GM12872 (cell line): ENCODE results near the gene FIGN.

ENCODE experiments used
- TF ChIP-seq, protein P1 (sequence below): IDR thresholded peaks from 3 replicates; pipeline ENCODE4 v1.5.1; 2011; ENCODE audit warnings: low read depth, mild to moderate bottlenecking, low read length, moderate library complexity; ENCODE audit not compliant: insufficient read depth

FIGN gene

DNA sequence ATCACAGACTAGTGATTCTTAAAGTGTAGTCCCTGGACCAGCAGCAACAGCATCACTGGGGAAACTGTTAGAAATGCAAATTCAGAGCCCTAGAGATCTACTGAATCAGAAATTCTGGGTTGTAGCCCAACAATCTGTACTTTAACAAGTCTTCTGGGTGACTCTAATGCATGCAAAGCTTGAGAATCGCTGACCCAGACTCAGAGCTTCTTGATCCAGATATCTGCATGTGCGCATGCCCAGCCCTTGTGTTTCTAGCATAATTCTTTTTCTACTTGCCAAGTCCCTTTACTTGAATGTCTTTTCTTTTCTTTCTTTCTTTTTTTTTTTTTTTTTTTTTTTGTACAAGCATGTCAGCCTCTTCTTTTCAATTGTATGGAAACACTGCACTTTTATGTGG, 60.4 kb downstream of the FIGN start:
- TF ChIP-seq, protein P1, sequence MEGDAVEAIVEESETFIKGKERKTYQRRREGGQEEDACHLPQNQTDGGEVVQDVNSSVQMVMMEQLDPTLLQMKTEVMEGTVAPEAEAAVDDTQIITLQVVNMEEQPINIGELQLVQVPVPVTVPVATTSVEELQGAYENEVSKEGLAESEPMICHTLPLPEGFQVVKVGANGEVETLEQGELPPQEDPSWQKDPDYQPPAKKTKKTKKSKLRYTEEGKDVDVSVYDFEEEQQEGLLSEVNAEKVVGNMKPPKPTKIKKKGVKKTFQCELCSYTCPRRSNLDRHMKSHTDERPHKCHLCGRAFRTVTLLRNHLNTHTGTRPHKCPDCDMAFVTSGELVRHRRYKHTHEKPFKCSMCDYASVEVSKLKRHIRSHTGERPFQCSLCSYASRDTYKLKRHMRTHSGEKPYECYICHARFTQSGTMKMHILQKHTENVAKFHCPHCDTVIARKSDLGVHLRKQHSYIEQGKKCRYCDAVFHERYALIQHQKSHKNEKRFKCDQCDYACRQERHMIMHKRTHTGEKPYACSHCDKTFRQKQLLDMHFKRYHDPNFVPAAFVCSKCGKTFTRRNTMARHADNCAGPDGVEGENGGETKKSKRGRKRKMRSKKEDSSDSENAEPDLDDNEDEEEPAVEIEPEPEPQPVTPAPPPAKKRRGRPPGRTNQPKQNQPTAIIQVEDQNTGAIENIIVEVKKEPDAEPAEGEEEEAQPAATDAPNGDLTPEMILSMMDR, result no peak

DNA sequence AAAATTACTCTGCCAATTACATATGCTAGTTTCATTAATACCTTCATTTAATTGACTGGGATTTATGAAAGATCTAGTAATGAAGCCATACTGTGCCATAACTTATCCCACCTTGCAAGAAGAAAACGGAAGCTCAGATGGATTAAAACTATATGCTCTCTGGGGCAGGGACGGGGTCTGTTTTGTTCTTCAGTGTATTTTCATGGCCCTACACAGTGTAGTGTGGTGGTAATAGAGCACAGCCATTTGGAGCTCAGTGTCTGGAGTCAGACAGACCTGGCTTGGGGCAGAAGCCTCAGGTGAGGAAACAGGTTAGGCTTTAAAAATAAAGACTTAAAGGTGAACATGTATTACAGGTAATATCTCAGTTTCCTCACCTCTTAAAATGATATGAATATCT, 62.3 kb downstream of the FIGN start:
- TF ChIP-seq, protein P1, result no peak

DNA sequence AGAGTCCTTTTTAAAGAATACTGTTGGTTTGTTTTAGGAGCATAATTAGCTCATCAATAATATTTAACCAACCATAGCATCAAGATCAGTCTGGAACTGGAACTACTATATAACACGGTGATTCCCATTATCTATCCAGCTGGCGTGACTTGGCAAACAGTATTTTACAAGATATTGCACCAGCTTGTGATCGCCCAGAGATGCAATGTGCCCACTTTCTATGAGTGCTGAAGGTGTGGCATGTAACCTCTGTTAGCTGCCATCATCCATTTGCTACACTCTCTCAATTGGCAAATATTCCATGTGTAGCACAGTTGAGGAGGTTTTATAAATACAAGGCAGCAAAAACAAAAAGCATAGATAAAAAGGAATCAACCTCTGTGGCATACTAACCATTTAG, 64.9 kb downstream of the FIGN start:
- TF ChIP-seq, protein P1, result no peak

DNA sequence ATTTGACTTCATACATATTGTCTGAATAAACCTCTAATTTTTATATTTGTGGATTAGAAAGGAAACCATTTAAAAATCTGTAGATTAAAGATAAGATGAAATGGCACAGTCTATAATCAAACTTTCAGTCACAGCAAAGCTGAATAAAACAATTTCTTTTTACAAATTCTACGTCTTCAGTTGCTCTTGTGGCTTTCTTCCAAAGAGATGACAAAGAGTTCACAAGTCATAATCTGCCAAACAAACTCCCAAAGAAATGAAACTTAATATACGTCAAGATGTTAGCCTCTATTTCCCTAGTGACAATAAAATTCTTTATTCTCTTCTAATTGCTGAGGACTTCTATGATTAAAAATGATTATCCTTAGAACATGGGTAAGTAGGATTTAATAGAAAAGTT, 66.3 kb downstream of the FIGN start:
- TF ChIP-seq, protein P1, result no peak

DNA sequence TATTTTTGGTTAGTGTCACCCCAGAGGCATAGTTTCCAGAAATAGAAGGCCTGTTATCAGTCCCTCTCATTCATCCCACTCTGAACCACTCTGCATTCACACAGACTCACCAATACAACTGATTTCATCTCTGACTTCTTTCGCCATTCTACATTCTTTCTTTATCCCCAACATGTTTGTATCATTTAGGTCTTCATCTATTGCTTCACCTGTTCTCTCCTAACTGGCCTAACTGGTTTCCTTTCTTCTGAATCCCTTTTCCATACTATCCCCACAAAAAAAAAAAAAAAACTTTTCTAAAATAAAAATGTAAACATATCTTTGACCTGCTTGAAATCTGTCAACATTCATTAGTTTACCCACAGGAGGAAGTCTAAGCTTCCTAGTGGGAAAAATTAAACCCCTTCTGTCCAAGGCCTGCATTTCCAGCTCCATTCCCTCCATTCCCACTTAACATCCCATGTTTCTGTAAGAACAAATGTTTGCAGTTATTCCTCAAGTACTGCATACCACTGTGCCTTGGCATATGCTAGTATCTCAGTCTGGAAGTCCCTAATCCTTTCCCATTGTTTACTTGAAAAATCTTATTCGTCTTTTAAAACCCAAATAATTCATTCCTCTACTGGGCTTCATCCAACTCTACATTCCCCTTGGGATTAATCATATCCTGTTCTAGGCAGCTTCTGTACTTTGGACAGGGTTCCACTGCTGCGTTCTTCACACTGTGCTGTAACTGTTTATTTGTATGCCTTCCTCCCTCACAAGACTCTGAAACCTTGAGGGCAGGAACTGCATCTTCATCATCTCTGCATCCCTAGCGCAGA, 68.5 kb downstream of the FIGN start:
- TF ChIP-seq, protein P1, result no peak

DNA sequence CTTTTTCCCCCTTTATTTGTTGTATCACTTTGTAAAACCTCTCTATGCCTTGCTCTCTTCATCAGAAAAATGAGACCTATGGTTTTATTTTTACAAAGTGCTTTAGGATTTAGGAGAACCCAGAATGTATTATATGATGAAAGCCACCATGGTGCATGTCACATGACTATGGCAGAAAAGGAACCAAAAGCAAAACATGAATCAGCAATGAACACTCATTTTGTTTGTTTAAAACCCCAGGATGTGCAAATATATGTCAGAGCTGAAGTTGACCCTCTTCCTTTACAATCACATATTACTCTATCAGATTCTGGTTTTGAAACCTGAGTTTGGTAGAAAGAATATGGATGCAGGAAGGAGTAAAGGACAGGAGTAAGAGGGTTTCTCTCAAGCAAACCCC, 70.0 kb downstream of the FIGN start:
- TF ChIP-seq, protein P1, result no peak

DNA sequence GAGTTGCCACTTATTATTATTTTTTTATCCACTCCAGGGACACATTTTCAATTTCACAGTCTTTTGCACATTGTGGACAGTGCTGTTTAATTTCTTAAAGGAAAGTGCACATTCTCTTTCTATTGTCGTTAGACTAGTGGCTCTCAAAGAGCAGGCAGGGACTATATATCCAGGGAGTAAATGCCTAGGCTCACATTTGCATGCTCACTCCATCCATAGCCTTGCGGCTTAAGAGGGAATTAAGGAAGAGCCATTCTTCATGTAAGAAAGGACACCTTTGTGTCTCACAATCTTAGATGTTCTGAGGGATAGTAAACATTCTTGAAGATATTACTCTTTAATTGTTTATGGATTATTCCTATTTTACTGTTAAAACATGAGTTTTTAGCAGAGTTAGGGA, 70.8 kb downstream of the FIGN start:
- TF ChIP-seq, protein P1, result no peak
